Kidney (tissue), 14 donors: ENCODE measurements around the gene COIL. TPM values are rescaled to one million over a fixed set of nuclear protein-coding genes. Genes with fewer than 3 reads are reported as not detected.

Experiments used
- DNase-seq, 5 donors: peaks; one replicate each; pipeline ENCODE4 v3.0.0-alpha.2; 2013 to 2020
- FAIRE-seq: peaks from 2 replicates; lab custom pipeline; 2012; peaks lifted over from hg19 to GRCh38; lab: Jason Lieb, UNC
- H3K27ac ChIP-seq, 2 donors: one replicate each; pipeline ENCODE4 v1.7.0; 2013; ENCODE audit warnings: low read depth in 2 of 2, low read length in 2 of 2, inconsistent platforms in 1 of 2
- H3K27me3 ChIP-seq: one replicate; pipeline ENCODE4 v1.7.1; 2013; ENCODE audit warnings: low read length, inconsistent platforms; ENCODE audit not compliant: control insufficient read depth, insufficient read depth
- H3K36me3 ChIP-seq, 3 donors: one replicate each; pipeline versions ENCODE4 v1.7.0 to v1.7.1; 2013; ENCODE audit warnings: low read length in 3 of 3, control low read depth in 1 of 3, inconsistent platforms in 1 of 3; ENCODE audit not compliant: insufficient read depth in 3 of 3, control insufficient read depth in 2 of 3
- H3K4me1 ChIP-seq, 3 donors: one replicate each; pipeline versions ENCODE4 v1.7.0 to v1.7.1; 2013; ENCODE audit warnings: low read length in 3 of 3, inconsistent platforms in 1 of 3, low read depth in 1 of 3; ENCODE audit not compliant: control insufficient read depth in 2 of 3, insufficient read depth in 2 of 3
- H3K4me3 ChIP-seq, 3 donors: one replicate each; pipeline versions ENCODE4 v1.7.0 to v1.8.1; 2013; ENCODE audit warnings: low read length in 3 of 3, control low read depth in 1 of 3, inconsistent platforms in 1 of 3
- H3K9ac ChIP-seq, 3 donors: one replicate each; pipeline versions ENCODE4 v1.7.0 to v1.7.1; 2013; ENCODE audit warnings: low read length in 3 of 3, control low read depth in 1 of 3, inconsistent platforms in 1 of 3
- H3K9me3 ChIP-seq, 3 donors: one replicate each; pipeline versions ENCODE4 v1.7.0 to v1.7.1; 2013; ENCODE audit warnings: low read length in 3 of 3, control low read depth in 1 of 3, inconsistent platforms in 1 of 3; ENCODE audit not compliant: control insufficient read depth in 2 of 3, insufficient read depth in 1 of 3
- CTCF ChIP-seq: IDR thresholded peaks from 3 replicates; pipeline ENCODE4 v1.5.1; 2012; ENCODE audit warnings: mild to moderate bottlenecking, moderate library complexity, borderline replicate concordance; ENCODE audit not compliant: insufficient read depth; ENCODE audit errors: extremely low read depth
- intact Hi-C: fragments of 100-400 bp; cut with DNase I; formaldehyde crosslinking; loops from one replicate; pipeline ENCODE4 v1.11.1; 2022
- polyA plus RNA-seq: library from polyadenylated mRNA; stranded (reverse); fragments of 350-450 nt; fragmentation: Illumina TruSeq; extraction: RNeasy Lipid Tissue Mini Kit (QIAGEN cat#74804); gene quantifications from one replicate; pipeline ENCODE4 v1.2.3, GENCODE V29; 2014; ENCODE audit warnings: low read depth, low replicate concordance; ENCODE audit not compliant: insufficient read depth
- total RNA-seq: library from RNA; stranded (reverse); fragmentation: NEBNext Ultra II Directional; extraction: Animal tissue kit (Norgen Biotek cat#: 25700); gene quantifications from one replicate; pipeline ENCODE4 v1.2.1, GENCODE V29; 2021
- donor health status: control.
- donor health status: control.
- donor health status: control.
- donor health status: control.
- donor health status: control.
- donor health status: DM: yes; HTN: yes; CAD: no.
- donor health status: Normal renal cell carcinoma (clear cell type).

COIL gene
- total and polyA plus RNA-seq, 2 donors from 2014 or later = 8.6 to 14.2 TPM

DNA sequence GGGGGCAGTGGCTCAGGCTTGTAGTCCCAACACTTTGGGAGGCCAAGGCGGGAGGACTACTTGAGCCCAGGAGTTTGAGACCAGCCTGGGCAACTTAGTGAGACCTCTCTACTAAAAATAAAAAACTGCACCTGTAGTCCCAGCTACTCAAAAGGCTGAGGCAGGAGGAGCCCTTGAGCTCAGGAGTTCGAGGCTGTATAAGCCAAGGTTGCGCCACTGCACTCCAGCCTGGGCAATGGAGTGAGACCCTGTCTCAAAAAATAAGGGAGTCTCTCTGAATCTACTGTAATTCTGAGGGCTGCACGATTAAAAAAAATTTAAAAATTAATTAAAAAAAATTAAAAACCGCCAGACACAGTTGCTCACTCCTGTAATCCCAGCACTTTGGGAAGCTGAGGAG, 3.9 kb downstream of the COIL start:
- H3K36me3 ChIP-seq = no peaks in the 10 kb centered on the region
- H3K27me3 ChIP-seq = no peaks in the 10 kb centered on the region
- H3K4me1 ChIP-seq = peaks cover 0 to 4% (median 4%) of the 10 kb centered on the region in 3 donors
- DNase-seq = no peak
- no peak overlapping the region for H3K4me3 ChIP-seq
- no peak overlapping the region for H3K27ac ChIP-seq
- no peak for TF ChIP-seq CTCF
- intact Hi-C loops = no loop called here
- no peak overlapping the region for H3K9ac ChIP-seq
- FAIRE-seq = no peak
- no peaks in the 10 kb centered on the region for H3K9me3 ChIP-seq

DNA sequence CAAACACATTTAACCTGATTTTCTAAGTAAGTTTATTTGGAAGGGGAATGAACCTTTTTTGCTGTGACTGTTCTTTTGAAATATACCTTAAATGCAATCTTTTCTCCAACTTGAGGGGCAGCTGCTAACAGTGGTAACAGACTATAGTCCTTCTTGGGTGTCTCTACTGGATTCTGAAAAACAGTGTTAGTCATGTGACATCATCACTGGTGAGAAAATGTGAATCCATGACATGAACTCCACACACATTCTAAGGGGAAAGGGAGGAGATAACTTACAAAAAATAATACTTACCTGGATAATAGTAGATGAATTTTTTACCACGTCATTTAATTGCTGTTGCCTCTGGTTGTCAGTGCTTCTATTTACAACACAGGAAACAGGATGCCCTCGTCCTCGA, 11.3 kb downstream of the COIL start:
- peaks cover 4 to 11% (median 8%) of the 10 kb centered on the region in 3 donors for H3K36me3 ChIP-seq

GRCh38 chr17:56948491-56948890, 12.4 kb downstream of the COIL start:
- H3K9ac ChIP-seq = no peak overlapping the region
- intact Hi-C loops = loop anchor here (10.0 kb wide), 1 partner anchor 124 kb away; no protein-coding TSS in a partner anchor
- no peaks in the 10 kb centered on the region for H3K9me3 ChIP-seq
- FAIRE-seq (no peak), DNase-seq (no peak)
- no peak for TF ChIP-seq CTCF
- H3K36me3 ChIP-seq = peaks cover 4 to 15% (median 11%) of the 10 kb centered on the region in 3 donors
- no peak overlapping the region for H3K4me3 ChIP-seq
- H3K27me3 ChIP-seq = no peaks in the 10 kb centered on the region
- no peak overlapping the region for H3K27ac ChIP-seq
- peaks cover 0 to 2% (median 0%) of the 10 kb centered on the region in 3 donors for H3K4me1 ChIP-seq

More for the DNA sequence above, 11.3 kb downstream of the COIL start:
- intact Hi-C loops = loop anchor here (10.0 kb wide), 1 partner anchor 125 kb away; no protein-coding TSS in a partner anchor
- Histone ChIP-seq H3K27ac (no peak overlapping the region), H3K9ac (no peak overlapping the region), H3K4me3 (no peak overlapping the region), H3K4me1 (peaks cover 0 to 2% (median 0%) of the 10 kb centered on the region in 3 donors), H3K27me3 (no peaks in the 10 kb centered on the region), H3K9me3 (no peaks in the 10 kb centered on the region)
- FAIRE-seq (no peak), DNase-seq (no peak)
- TF ChIP-seq CTCF = no peak

DNA sequence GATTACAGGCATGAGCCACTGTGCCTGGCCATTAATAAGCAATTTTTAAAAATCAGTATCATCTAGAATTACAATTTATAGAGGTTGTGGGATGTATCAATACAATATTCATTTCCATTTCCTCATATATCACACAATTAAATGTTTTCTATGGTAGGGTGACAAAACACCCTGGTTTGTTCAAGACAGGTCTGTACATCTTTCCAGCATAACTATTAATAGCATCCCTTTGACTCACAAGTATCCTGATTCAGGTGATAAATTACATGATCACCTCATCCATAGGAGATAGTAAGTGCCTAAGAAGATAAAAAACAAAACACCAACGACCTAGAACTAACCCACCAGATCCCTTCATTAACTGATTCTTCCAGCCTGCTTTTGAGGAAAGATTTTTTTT, 13.1 kb downstream of the COIL start:
- H3K27ac ChIP-seq = no peak overlapping the region
- DNase-seq (no peak), FAIRE-seq (no peak)
- H3K9me3 ChIP-seq = no peaks in the 10 kb centered on the region
- intact Hi-C loops = loop anchor here (10.0 kb wide), 1 partner anchor 123 kb away; no protein-coding TSS in a partner anchor
- no peak overlapping the region for H3K4me3 ChIP-seq
- H3K36me3 ChIP-seq = peaks cover 4 to 20% (median 15%) of the 10 kb centered on the region in 3 donors
- no peak for TF ChIP-seq CTCF
- peaks cover 0 to 2% (median 0%) of the 10 kb centered on the region in 3 donors for H3K4me1 ChIP-seq
- no peak overlapping the region for H3K9ac ChIP-seq
- no peaks in the 10 kb centered on the region for H3K27me3 ChIP-seq
